Adrenal gland (tissue), 12 donors: ENCODE measurements around the gene TAS2R5. TPM values are rescaled to one million over a fixed set of nuclear protein-coding genes. Genes with fewer than 3 reads are reported as not detected.

ENCODE experiments used
- DNase-seq, 7 donors: peaks; one replicate each; pipeline ENCODE4 v3.0.0-alpha.2; 2019 to 2020
- H3K27ac ChIP-seq, 5 donors: fragments of 200-600 bp; sonication (generic) in 4 of 5; 1 replicate in 3 of 5; 2 replicates in 2 of 5; pipeline versions ENCODE4 v1.5.1 to v1.8.0; 2016 to 2020; ENCODE audit warnings: mild to moderate bottlenecking in 1 of 5
- H3K27me3 ChIP-seq: fragments of 200-600 bp; 2 replicates; pipeline ENCODE4 v1.8.0; 2021
- H3K36me3 ChIP-seq, 2 donors: fragments of 200-600 bp; replicated peaks in 1 of 2; 1 replicate in 1 of 2; 2 replicates in 1 of 2; pipeline versions ENCODE4 v1.5.1 to v1.8.0; 2018 to 2022
- H3K4me1 ChIP-seq, 2 donors: fragments of 200-600 bp; replicated peaks in 1 of 2; 1 replicate in 1 of 2; 2 replicates in 1 of 2; pipeline versions ENCODE4 v1.5.1 to v1.8.0; 2018 to 2021
- H3K4me3 ChIP-seq, 4 donors: fragments of 200-600 bp; sonication (generic) in 3 of 4; one replicate each; pipeline ENCODE4 v1.5.1; 2016 to 2018
- H3K9me3 ChIP-seq, 3 donors: fragments of 200-600 bp; sonication (generic) in 1 of 3; replicated peaks in 1 of 3; 1 replicate in 2 of 3; 2 replicates in 1 of 3; pipeline versions ENCODE4 v1.5.1 to v1.8.0; 2016 to 2021
- CTCF ChIP-seq, 6 experiments: fragments of 450-650 bp in 4 of 6; fragments of 200-600 bp in 2 of 6; sonication (generic) in 1 of 6; IDR thresholded peaks; 1 replicate in 5 of 6; 2 replicates in 1 of 6; pipeline versions ENCODE4 v1.5.1 to v1.8.0; 2016 to 2021; ENCODE audit warnings: antibody characterized with exemption in 6 of 6, mild to moderate bottlenecking in 2 of 6, moderate library complexity in 1 of 6
- POLR2A ChIP-seq, 2 donors: fragments of 450-650 bp; IDR thresholded peaks; one replicate each; pipeline ENCODE4 v1.6.1; 2017; ENCODE audit warnings: antibody characterized with exemption in 2 of 2, mild to moderate bottlenecking in 2 of 2, moderate library complexity in 1 of 2
- WGBS, 4 donors: extraction: QIAGEN DNeasy Blood & Tissue Kit in 2 of 4; methylation state at CpG; one replicate each; pipeline versions ENCODE4 v1.1.5 to v1.1.7; 2013 to 2017; 5-methylcytosine and 5-hydroxymethylcytosine counted together
- intact Hi-C, 2 donors: fragments of 100-400 bp; cut with DNase I; formaldehyde crosslinking; loops; one replicate each; pipeline versions ENCODE4 v1.14.1 to v1.15.0; 2022 to 2023
- polyA plus RNA-seq, 3 donors: library from polyadenylated mRNA; stranded (reverse); fragments of 200-250 nt in 2 of 3; fragments of 350-450 nt in 1 of 3; fragmentation: Illumina TruSeq in 1 of 3; extraction: RNeasy Lipid Tissue Mini Kit (QIAGEN cat#74804) in 1 of 3; gene quantifications; one replicate each; pipeline ENCODE4 v1.2.3, GENCODE V29; 2013 to 2014
- total RNA-seq, 9 donors: library from RNA; depleted of rRNA in 4 of 9; stranded (reverse); fragments of >200 nt in 4 of 9; fragments of 120-200 nt in 1 of 9; fragmentation: NEBNext Ultra II Directional in 1 of 9; extraction: Animal tissue kit (Norgen Biotek cat#: 25700) in 1 of 9; gene quantifications; one replicate each; pipeline versions ENCODE4 v1.1.0 to v1.2.4, GENCODE V29; 2013 to 2023
- donor health status: healthy with polysubstance abuse.
- donor health status: Bipolar disorder and iron deficiency.
- donor health status: DM: yes; HTN: yes; CAD: no.
- donor health status: DM: no; HTN: no; CAD: no.
- donor health status: DM: no; HTN: no; CAD: no.
- donor health status: DM: yes; HTN: yes; CAD: no.

Gene TAS2R5
- total and polyA plus RNA-seq, 12 donors: 0.31 to 4.5 (median 0.56) TPM; not detected in 2

GRCh38 chr7:141837683-141838082 is 47.7 kb downstream of the TAS2R5 start:
- WGBS, 4 donors: 68 to 90% (median 88%) methylated on average over 4 to 5 of the region's 5 CpGs
- Histone ChIP-seq H3K9me3 (no peaks in the 10 kb centered on the region), H3K4me1 (no peaks in the 10 kb centered on the region), H3K36me3 (no peaks in the 10 kb centered on the region), H3K27me3 (no peaks in the 10 kb centered on the region), H3K4me3 (no peak overlapping the region), H3K27ac (no peak overlapping the region)
- no peak for TF ChIP-seq CTCF (IDR thresholded peaks at IDR 0.05)
- TF ChIP-seq POLR2A (IDR thresholded peaks at IDR 0.05): no peak
- intact Hi-C loops: no loop called here
- no peak for DNase-seq

GRCh38 chr7:141838581-141838980 is 48.6 kb downstream of the TAS2R5 start:
- intact Hi-C loops: no loop called here
- Histone ChIP-seq H3K36me3 (no peaks in the 10 kb centered on the region), H3K9me3 (no peaks in the 10 kb centered on the region), H3K27ac (no peak overlapping the region), H3K4me1 (no peaks in the 10 kb centered on the region), H3K27me3 (no peaks in the 10 kb centered on the region), H3K4me3 (no peak overlapping the region)
- TF ChIP-seq POLR2A (IDR thresholded peaks at IDR 0.05): no peak
- TF ChIP-seq CTCF (IDR thresholded peaks at IDR 0.05): no peak
- DNase-seq: no peak
- WGBS, 4 donors: 73 to 86% (median 80%) methylated on average over 1 of the region's 1 CpG

GRCh38 chr7:141839256-141839655 is 49.2 kb downstream of the TAS2R5 start:
- no peak overlapping the region for H3K27ac ChIP-seq
- H3K36me3 ChIP-seq: no peaks in the 10 kb centered on the region
- H3K27me3 ChIP-seq: no peaks in the 10 kb centered on the region
- H3K4me1 ChIP-seq: no peaks in the 10 kb centered on the region
- WGBS, 4 donors: 73 to 85% (median 77%) methylated on average over 4 of the region's 4 CpGs
- DNase-seq: no peak
- TF ChIP-seq POLR2A (IDR thresholded peaks at IDR 0.05) (no peak), CTCF (IDR thresholded peaks at IDR 0.05) (no peak)
- intact Hi-C loops: no loop called here
- H3K4me3 ChIP-seq: no peak overlapping the region
- no peaks in the 10 kb centered on the region for H3K9me3 ChIP-seq

GRCh38 chr7:141840708-141841107 is 50.7 kb downstream of the TAS2R5 start:
- Histone ChIP-seq H3K27me3 (no peaks in the 10 kb centered on the region), H3K36me3 (no peaks in the 10 kb centered on the region), H3K27ac (no peak overlapping the region), H3K9me3 (no peaks in the 10 kb centered on the region), H3K4me1 (no peaks in the 10 kb centered on the region), H3K4me3 (no peak overlapping the region)
- no peak for TF ChIP-seq CTCF (IDR thresholded peaks at IDR 0.05)
- no peak for DNase-seq
- intact Hi-C loops: no loop called here
- 85 to 92% (median 87%) methylated on average over 5 of the region's 5 CpGs for WGBS, 4 donors

Other genes with a start within 250 kb of the TAS2R5 start
- gene AGK, start 238.8 kb upstream of the TAS2R5 start, total RNA-seq: 10 to 100 TPM; 23.9 to 89.9 (median 29.3) TPM
- gene AGK, start 238.8 kb upstream of the TAS2R5 start, polyA plus RNA-seq: 10 to 100 TPM; 11.1 to 39.6 (median 17.4) TPM
- 10 to 100 TPM in 7 of 9 donors, 1 to 10 TPM in 2; 8.3 to 19.3 (median 14.0) TPM for gene DENND11, start 88.1 kb upstream of the TAS2R5 start, total RNA-seq
- 1 to 10 TPM; 2.7 to 6.2 (median 3.6) TPM for gene DENND11, start 88.1 kb upstream of the TAS2R5 start, polyA plus RNA-seq
- gene WEE2, start 81.9 kb upstream of the TAS2R5 start, total RNA-seq: under 1 TPM in 1 of 9 donors, not detected in 8; 0.06 TPM
- under 1 TPM in 2 of 3 donors, not detected in 1; 0.03 to 0.09 TPM for gene WEE2, start 81.9 kb upstream of the TAS2R5 start, polyA plus RNA-seq
- 100 to 1,000 TPM in 7 of 9 donors, 10 to 100 TPM in 2; 87.0 to 276 (median 121) TPM for gene SSBP1, start 51.9 kb upstream of the TAS2R5 start, total RNA-seq
- 100 to 1,000 TPM in 2 of 3 donors, 10 to 100 TPM in 1; 91.4 to 316 (median 163) TPM for gene SSBP1, start 51.9 kb upstream of the TAS2R5 start, polyA plus RNA-seq
- gene TAS2R3, start 26.1 kb upstream of the TAS2R5 start, total RNA-seq: 1 to 10 TPM in 4 of 9 donors, under 1 TPM in 4, not detected in 1; 0.28 to 5.0 (median 1.3) TPM
- not detected for gene TAS2R3, start 26.1 kb upstream of the TAS2R5 start, polyA plus RNA-seq
- 1 to 10 TPM in 2 of 9 donors, under 1 TPM in 6, not detected in 1; 0.22 to 5.2 (median 0.47) TPM for gene TAS2R4, start 13.5 kb upstream of the TAS2R5 start, total RNA-seq
- under 1 TPM; 0.24 to 0.56 (median 0.31) TPM for gene TAS2R4, start 13.5 kb upstream of the TAS2R5 start, polyA plus RNA-seq
- gene PRSS37, start 51.3 kb downstream of the TAS2R5 start, total RNA-seq: not detected
- not detected for gene PRSS37, start 51.3 kb downstream of the TAS2R5 start, polyA plus RNA-seq
- gene OR9A4, start 126.2 kb downstream of the TAS2R5 start, total RNA-seq: under 1 TPM in 1 of 9 donors, not detected in 8; 0.11 TPM
- not detected for gene OR9A4, start 126.2 kb downstream of the TAS2R5 start, polyA plus RNA-seq
- gene CLEC5A, start 156.8 kb downstream of the TAS2R5 start, total RNA-seq: 1 to 10 TPM in 5 of 9 donors, under 1 TPM in 3, not detected in 1; 0.17 to 5.8 (median 2.0) TPM
- gene CLEC5A, start 156.8 kb downstream of the TAS2R5 start, polyA plus RNA-seq: 1 to 10 TPM; 1.1 to 3.1 (median 1.7) TPM
- gene TAS2R38, start 183.6 kb downstream of the TAS2R5 start, total RNA-seq: not detected
- gene TAS2R38, start 183.6 kb downstream of the TAS2R5 start, polyA plus RNA-seq: not detected
- 1 to 10 TPM in 1 of 9 donors, under 1 TPM in 7, not detected in 1; 0.14 to 4.5 (median 0.24) TPM for gene MGAM, start 205.7 kb downstream of the TAS2R5 start, total RNA-seq
- under 1 TPM; 0.10 to 0.24 (median 0.15) TPM for gene MGAM, start 205.7 kb downstream of the TAS2R5 start, polyA plus RNA-seq